ENCODE data around the gene EPHB3. TPM values are rescaled to one million over a fixed set of nuclear protein-coding genes. Genes with fewer than 3 reads are reported as not detected.

Gene EPHB3
- total and polyA plus RNA-seq, 2 donors (not counting 3 experiments of a cell fraction or from before 2014, with no cell fraction given) = 0.01 TPM; not detected in 1

DNA sequence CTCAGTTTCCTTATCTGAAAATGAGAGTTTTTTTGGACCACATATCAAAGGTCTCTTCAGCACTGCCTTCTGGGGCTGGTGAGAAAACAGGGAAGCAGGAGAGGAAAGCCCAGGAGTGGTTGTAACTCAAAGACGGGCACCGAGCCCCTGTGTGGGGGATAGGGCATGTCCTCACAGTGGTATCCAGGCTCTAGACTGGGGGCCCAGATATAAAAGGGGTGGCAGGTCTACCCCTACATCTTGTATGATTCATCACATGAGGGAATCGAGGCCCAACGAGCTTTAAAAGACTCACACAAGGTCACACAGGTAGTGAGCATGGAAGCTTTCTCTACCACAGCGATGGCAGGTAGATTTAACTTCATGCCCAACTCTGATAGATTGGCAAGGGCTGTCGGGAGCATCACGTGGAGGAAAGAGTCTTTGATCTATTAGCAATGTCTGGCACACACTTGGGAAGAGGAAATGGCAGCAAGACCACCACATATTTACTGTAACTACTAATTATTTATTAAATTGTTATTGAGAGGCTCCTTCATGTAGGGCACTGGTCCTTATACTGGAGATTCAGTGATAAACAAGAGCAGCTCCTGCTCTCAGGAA lies 4.1 kb upstream of the EPHB3 start:
- no peaks in the 10 kb centered on the region for H4K20me1 ChIP-seq (replicated peaks; ENCODE audit: control insufficient read depth, extremely low read depth, insufficient read depth, low read length)
- ChIA-PET CTCF (interaction anchor here (0.8 to 1.5 kb wide), 3 partner anchors 16 to 186 kb away, joined by 3 to 5 read pairs (median 5); no protein-coding TSS in a partner anchor), POLR2A (no interaction called here)
- BruUV-seq (replicated peaks) = no TSS peak
- no peaks in the 10 kb centered on the region for H3K9me3 ChIP-seq (replicated peaks; ENCODE audit: control insufficient read depth, insufficient read depth, low read length)
- peaks cover 4% of the 10 kb centered on the region for H3K4me1 ChIP-seq (ENCODE audit: control insufficient read depth, extremely low read depth, insufficient read depth, low read length)
- dilution Hi-C loops (cut with MboI; ENCODE audit: extremely low pct_ligation_motif_present, low sequenced_read_pairs) = no loop called here
- peaks cover 26 to 34% of the 10 kb centered on the region in 2 experiments for H3K27me3 ChIP-seq (ENCODE audit: control insufficient read depth in 2 of 2, insufficient read depth in 2 of 2, low read length in 2 of 2)
- no peak overlapping the region for H2AFZ ChIP-seq (ENCODE audit: low read depth, low read length)
- H3K9ac ChIP-seq (replicated peaks; ENCODE audit: extremely low read depth, insufficient read depth, low read length) = no peak overlapping the region
- no peaks in the 10 kb centered on the region for H3K36me3 ChIP-seq (ENCODE audit: control insufficient read depth in 2 of 2, extremely low read depth in 1 of 2, insufficient read depth in 2 of 2, low read length in 2 of 2)
- no peak overlapping the region for H3K4me3 ChIP-seq (replicated peaks in 1 of 3; ENCODE audit: insufficient read depth in 1 of 3, low read depth in 1 of 3, low read length in 3 of 3)
- H3K9me1 ChIP-seq (replicated peaks; ENCODE audit: control insufficient read depth, extremely low read depth, insufficient read depth, low read length) = no peaks in the 10 kb centered on the region
- H3K4me2 ChIP-seq (ENCODE audit: insufficient read depth, low read length) = no peak overlapping the region
- TF ChIP-seq FOS (IDR thresholded peaks at IDR 0.05; ENCODE audit: borderline replicate concordance, insufficient read depth, low read length) = no peak
- TF ChIP-seq JUN (IDR thresholded peaks at IDR 0.05; ENCODE audit: borderline replicate concordance, insufficient read depth, insufficient read length, low read depth) = no peak
- TF ChIP-seq, protein P1, sequence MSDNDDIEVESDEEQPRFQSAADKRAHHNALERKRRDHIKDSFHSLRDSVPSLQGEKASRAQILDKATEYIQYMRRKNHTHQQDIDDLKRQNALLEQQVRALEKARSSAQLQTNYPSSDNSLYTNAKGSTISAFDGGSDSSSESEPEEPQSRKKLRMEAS (IDR thresholded peaks at IDR 0.05; ENCODE audit: insufficient read depth, insufficient read length) = no peak
- TF ChIP-seq POLR2AphosphoS5 (IDR thresholded peaks at IDR 0.05; ENCODE audit: insufficient read depth, low read depth, low read length) = no peak
- intact Hi-C loops (cut with micrococcal nuclease) = no loop called here
- DNase-seq (ENCODE audit: low read depth, low spot score) (no peak), FAIRE-seq (no peak)
- no peak overlapping the region for H3K27ac ChIP-seq (ENCODE audit: insufficient read depth, low read depth, low read length)
- H3K79me2 ChIP-seq (ENCODE audit: control insufficient read depth, insufficient read depth, low read length) = no peaks in the 10 kb centered on the region

DNA sequence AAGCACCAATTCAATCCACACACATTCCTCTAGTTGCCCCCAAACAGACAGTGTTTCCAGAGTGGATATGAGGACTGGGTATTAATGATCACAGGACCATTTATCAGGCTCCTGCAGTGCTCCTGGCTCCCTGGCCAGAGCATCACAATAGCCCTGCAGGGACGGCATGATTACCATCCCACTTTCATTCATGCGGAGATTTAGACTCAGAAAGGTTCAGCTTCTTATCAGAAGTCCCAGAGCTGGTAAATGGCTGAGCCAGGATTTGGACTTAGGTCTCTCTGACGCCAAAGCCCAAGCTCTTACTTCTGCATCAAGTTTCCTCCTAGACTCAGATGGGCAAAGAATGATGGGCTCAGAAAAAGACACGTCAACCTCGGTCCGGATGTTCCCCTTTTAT lies 2.9 kb upstream of the EPHB3 start:
- FAIRE-seq = no peak
- Histone ChIP-seq H3K9ac (replicated peaks; ENCODE audit: extremely low read depth, insufficient read depth, low read length) (no peak overlapping the region), H3K4me1 (ENCODE audit: control insufficient read depth, extremely low read depth, insufficient read depth, low read length) (peaks cover 4% of the 10 kb centered on the region), H3K4me2 (ENCODE audit: insufficient read depth, low read length) (no peak overlapping the region), H2AFZ (ENCODE audit: low read depth, low read length) (no peak overlapping the region), H3K27me3 (ENCODE audit: control insufficient read depth in 2 of 2, insufficient read depth in 2 of 2, low read length in 2 of 2) (peaks cover 38 to 43% of the 10 kb centered on the region in 2 experiments), H3K36me3 (ENCODE audit: control insufficient read depth in 2 of 2, extremely low read depth in 1 of 2, insufficient read depth in 2 of 2, low read length in 2 of 2) (no peaks in the 10 kb centered on the region), H3K79me2 (ENCODE audit: control insufficient read depth, insufficient read depth, low read length) (no peaks in the 10 kb centered on the region), H3K27ac (ENCODE audit: insufficient read depth, low read depth, low read length) (no peak overlapping the region), H3K9me3 (replicated peaks; ENCODE audit: control insufficient read depth, insufficient read depth, low read length) (no peaks in the 10 kb centered on the region), H3K9me1 (replicated peaks; ENCODE audit: control insufficient read depth, extremely low read depth, insufficient read depth, low read length) (no peaks in the 10 kb centered on the region), H4K20me1 (replicated peaks; ENCODE audit: control insufficient read depth, extremely low read depth, insufficient read depth, low read length) (no peaks in the 10 kb centered on the region), H3K4me3 (replicated peaks in 1 of 3; ENCODE audit: insufficient read depth in 1 of 3, low read depth in 1 of 3, low read length in 3 of 3) (no peak overlapping the region)
- TF ChIP-seq POLR2A (IDR thresholded peaks at IDR 0.05; ENCODE audit: low read depth, low read length) = no peak
- TF ChIP-seq, protein P2, sequence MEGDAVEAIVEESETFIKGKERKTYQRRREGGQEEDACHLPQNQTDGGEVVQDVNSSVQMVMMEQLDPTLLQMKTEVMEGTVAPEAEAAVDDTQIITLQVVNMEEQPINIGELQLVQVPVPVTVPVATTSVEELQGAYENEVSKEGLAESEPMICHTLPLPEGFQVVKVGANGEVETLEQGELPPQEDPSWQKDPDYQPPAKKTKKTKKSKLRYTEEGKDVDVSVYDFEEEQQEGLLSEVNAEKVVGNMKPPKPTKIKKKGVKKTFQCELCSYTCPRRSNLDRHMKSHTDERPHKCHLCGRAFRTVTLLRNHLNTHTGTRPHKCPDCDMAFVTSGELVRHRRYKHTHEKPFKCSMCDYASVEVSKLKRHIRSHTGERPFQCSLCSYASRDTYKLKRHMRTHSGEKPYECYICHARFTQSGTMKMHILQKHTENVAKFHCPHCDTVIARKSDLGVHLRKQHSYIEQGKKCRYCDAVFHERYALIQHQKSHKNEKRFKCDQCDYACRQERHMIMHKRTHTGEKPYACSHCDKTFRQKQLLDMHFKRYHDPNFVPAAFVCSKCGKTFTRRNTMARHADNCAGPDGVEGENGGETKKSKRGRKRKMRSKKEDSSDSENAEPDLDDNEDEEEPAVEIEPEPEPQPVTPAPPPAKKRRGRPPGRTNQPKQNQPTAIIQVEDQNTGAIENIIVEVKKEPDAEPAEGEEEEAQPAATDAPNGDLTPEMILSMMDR (IDR thresholded peaks at IDR 0.05; ENCODE audit: extremely low read depth in 1 of 2, insufficient read depth in 1 of 2, low read depth in 1 of 2, low read length in 2 of 2) = no peak
- TF ChIP-seq JUN (IDR thresholded peaks at IDR 0.05; ENCODE audit: borderline replicate concordance, insufficient read depth, insufficient read length, low read depth) = no peak
- ChIA-PET CTCF (interaction anchor here (1.5 kb wide), 1 partner anchor 187 kb away, joined by 5 read pairs; no protein-coding TSS in a partner anchor), POLR2A (no interaction called here)
- intact Hi-C loops (cut with micrococcal nuclease) (no loop called here), dilution Hi-C loops (cut with MboI; ENCODE audit: extremely low pct_ligation_motif_present, low sequenced_read_pairs) (no loop called here)
- DNase-seq (ENCODE audit: low read depth, low spot score) = no peak
- BruUV-seq (replicated peaks) = no TSS peak

Measured in endothelial cell of umbilical vein (primary cell).